Ascending aorta (tissue), 2 donors: ENCODE measurements around the gene RPS5. TPM values are rescaled to one million over a fixed set of nuclear protein-coding genes. Genes with fewer than 3 reads are reported as not detected.
A peak's percentile ranks its signal among the peaks of the same experiment; 100 is the strongest.
"Not testable (repeated sequence)": the region's sequence is repeated elsewhere in the genome, so short reads cannot be mapped to it uniquely, and the experiment has no call there.

Source experiments
- DNase-seq, 2 donors: peaks; one replicate each; pipeline ENCODE4 v3.0.0-alpha.2; 2019; ENCODE audit warnings: low spot score in 2 of 2
- H3K27ac ChIP-seq, 2 donors: fragments of 200-600 bp; sonication (generic); one replicate each; pipeline ENCODE4 v1.5.1; 2016 to 2017; ENCODE audit warnings: mild to moderate bottlenecking in 1 of 2
- H3K27me3 ChIP-seq: fragments of 200-600 bp; sonication (generic); one replicate; pipeline ENCODE4 v1.5.1; 2017
- H3K36me3 ChIP-seq, 2 donors: fragments of 200-600 bp; sonication (generic); one replicate each; pipeline ENCODE4 v1.5.1; 2016
- H3K4me1 ChIP-seq, 2 donors: fragments of 200-600 bp; sonication (generic); one replicate each; pipeline ENCODE4 v1.5.1; 2016 to 2017; ENCODE audit warnings: mild to moderate bottlenecking in 1 of 2
- H3K4me3 ChIP-seq, 2 donors: fragments of 200-600 bp; sonication (generic); one replicate each; pipeline ENCODE4 v1.5.1; 2016 to 2017; ENCODE audit warnings: mild to moderate bottlenecking in 1 of 2
- H3K9me3 ChIP-seq, 2 donors: fragments of 200-600 bp; sonication (generic); one replicate each; pipeline ENCODE4 v1.5.1; 2016
- CTCF ChIP-seq, 3 experiments: fragments of 200-600 bp in 2 of 3; fragments of 450-650 bp in 1 of 3; sonication (generic) in 2 of 3; IDR thresholded peaks; one replicate each; pipeline ENCODE4 v1.5.1; 2016 to 2019; ENCODE audit warnings: antibody characterized with exemption in 3 of 3, mild to moderate bottlenecking in 1 of 3, moderate library complexity in 1 of 3
- intact Hi-C: fragments of 100-400 bp; cut with DNase I; formaldehyde crosslinking; loops from one replicate; pipeline ENCODE4 v1.15.1; 2023
- total RNA-seq: library from RNA; depleted of rRNA; stranded (reverse); fragments of >200 nt; gene quantifications from one replicate; pipeline ENCODE4 v1.1.0, GENCODE V29; 2016

The RPS5 gene
- total RNA-seq, 1 donor from 2014 or later, result 1,483 TPM

GRCh38 chr19:58440556-58440955 lies 53.5 kb downstream of the RPS5 start:
- Histone ChIP-seq H3K27me3 (no peaks in the 10 kb centered on the region), H3K4me3 (peak overlapping the region; percentile 71 to 72), H3K27ac (peak overlapping the region; percentile 85 to 89), H3K4me1 (peaks cover 4 to 14% of the 10 kb centered on the region in 2 donors), H3K36me3 (peaks cover 24 to 27% of the 10 kb centered on the region in 2 donors), H3K9me3 (peaks cover 37 to 40% of the 10 kb centered on the region in 2 donors)
- no peak for TF ChIP-seq CTCF (IDR thresholded peaks at IDR 0.05)
- intact Hi-C loops, result loop anchor here (1.0 kb wide), 9 partner anchors 11 to 115 kb away; partner anchors contain the start of genes CHMP2A, ZBTB45, ZNF324B and ZNF446
- DNase-seq, result peak in 1 of 2 donors; percentile 64

GRCh38 chr19:58442986-58443385 lies 55.9 kb downstream of the RPS5 start:
- peaks cover 13 to 16% of the 10 kb centered on the region in 2 donors for H3K9me3 ChIP-seq

More at GRCh38 chr19:58442986-58443385, 55.9 kb downstream of the RPS5 start:
- intact Hi-C loops, DNase-seq, H3K4me3 ChIP-seq, H3K27ac ChIP-seq, H3K27me3 ChIP-seq, H3K36me3 ChIP-seq: not testable (repeated sequence)
- peaks cover 4 to 14% of the 10 kb centered on the region in 2 donors for H3K4me1 ChIP-seq

Other genes starting within 250 kb of the RPS5 start
- gene ZNF329, start 236.5 kb upstream of the RPS5 start, total RNA-seq, result 3.8 TPM
- 14.7 TPM for gene ZNF274, start 204.2 kb upstream of the RPS5 start, total RNA-seq
- 3.9 TPM for gene ZNF544, start 158.4 kb upstream of the RPS5 start, total RNA-seq
- 6.0 TPM for gene ZNF8, start 108.3 kb upstream of the RPS5 start, total RNA-seq
- 35.0 TPM for gene ERVK3-1, start 81.9 kb upstream of the RPS5 start, total RNA-seq
- 1.9 TPM for gene ZSCAN22, start 60.3 kb upstream of the RPS5 start, total RNA-seq
- gene A1BG, start 33.8 kb upstream of the RPS5 start, total RNA-seq, result 0.32 TPM
- not detected for gene ZNF497, start 24.5 kb upstream of the RPS5 start, total RNA-seq
- gene ZNF837, start 6.2 kb upstream of the RPS5 start, total RNA-seq, result not detected
- gene RNF225, start 8.4 kb downstream of the RPS5 start, total RNA-seq, result not detected
- 17.9 TPM for gene ZNF584, start 21.4 kb downstream of the RPS5 start, total RNA-seq
- gene ZNF132, start 52.9 kb downstream of the RPS5 start, total RNA-seq, result 5.2 TPM
- 2.2 TPM for gene ZNF324B, start 64.4 kb downstream of the RPS5 start, total RNA-seq
- gene ZNF324, start 79.8 kb downstream of the RPS5 start, total RNA-seq, result 2.1 TPM
- 42.7 TPM for gene ZNF446, start 89.1 kb downstream of the RPS5 start, total RNA-seq
- not detected for gene SLC27A5, start 124.7 kb downstream of the RPS5 start, total RNA-seq
- 46.5 TPM for gene ZBTB45, start 132.5 kb downstream of the RPS5 start, total RNA-seq
- gene TRIM28, start 156.8 kb downstream of the RPS5 start, total RNA-seq, result 222 TPM
- 154 TPM for gene CHMP2A, start 167.8 kb downstream of the RPS5 start, total RNA-seq
- gene UBE2M, start 171.3 kb downstream of the RPS5 start, total RNA-seq, result 14.8 TPM
- gene MZF1, start 186.1 kb downstream of the RPS5 start, total RNA-seq, result 77.1 TPM